ENCODE data around the gene SPTLC1.

- TF ChIP-seq POLR2A (IDR thresholded peaks at IDR 0.05; ENCODE audit: low read depth, low read length) (no peak), POLR2AphosphoS5 (IDR thresholded peaks at IDR 0.05; ENCODE audit: low read depth, low read length) (no peak), TAF1 (IDR thresholded peaks at IDR 0.05; ENCODE audit: borderline replicate concordance, low read depth, low read length) (no peak)
These were observed 79.4 kb downstream of the SPTLC1 start for GRCh38 chr9:92035687-92036410.
